GM18498 (cell line): ENCODE results near the gene OR2C1.

Experiments
- ATAC-seq: cut with Tn5 transposase; IDR thresholded peaks from one replicate; pipeline ENCODE4 v1.9.1; 2021; ENCODE audit warnings: mild to moderate bottlenecking, moderate library complexity; ENCODE audit not compliant: unreplicated experiment

Gene OR2C1

GRCh38 chr16:3389663-3390338 lies 34.1 kb downstream of the OR2C1 start:
- no peak for ATAC-seq

GRCh38 chr16:3400446-3400778 lies 44.7 kb downstream of the OR2C1 start:
- no peak for ATAC-seq

- peak; percentile 97 for ATAC-seq
These were observed 45.3 kb downstream of the OR2C1 start, which contains the start of the genes ZNF174 and ZSCAN32 for GRCh38 chr16:3400779-3401688. Gene ZNF174 (plus strand): TSS chr16:3401215. CDS start chr16:3402005, 790 bp downstream. Gene ZSCAN32 (minus strand): TSS chr16:3401004. CDS start chr16:3397557, 3,447 bp downstream.

GRCh38 chr16:3401719-3402397 lies 46.2 kb downstream of the OR2C1 start:
- no peak for ATAC-seq
